Activated gamma-delta T cell treated with anti-CD3 and anti-CD28 coated beads, Interleukin-2, amount 50 U/mL, for 16 hours (primary cell): Measurements from ENCODE around the gene KRT16.
"Not testable (repeated sequence)": the region's sequence is repeated elsewhere in the genome, so short reads cannot be mapped to it uniquely, and the experiment has no call there.

Experiments used
- DNase-seq: peaks from one replicate; pipeline ENCODE4 v3.0.0-alpha.2; 2020; ENCODE audit warnings: low read depth

KRT16 gene

DNA sequence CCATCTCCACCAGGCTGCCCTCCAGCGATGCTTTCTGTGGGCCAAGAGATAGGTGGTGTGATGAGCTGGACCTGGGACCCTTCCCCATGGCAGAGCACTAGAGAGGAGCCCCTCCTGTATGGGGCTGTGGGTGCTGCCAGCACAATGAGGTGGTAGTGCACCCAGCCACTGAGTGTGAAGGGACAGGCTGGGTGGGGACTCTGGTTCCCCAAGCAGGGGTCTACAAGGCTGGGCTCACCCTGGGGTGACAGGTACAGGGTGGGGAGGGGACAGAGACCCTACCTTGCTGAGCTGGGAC is 15.5 kb upstream of the KRT16 start:
- not testable (repeated sequence) for DNase-seq

GRCh38 chr17:41627316-41628072 is 14.9 kb upstream of the KRT16 start:
- no peak for DNase-seq

DNA sequence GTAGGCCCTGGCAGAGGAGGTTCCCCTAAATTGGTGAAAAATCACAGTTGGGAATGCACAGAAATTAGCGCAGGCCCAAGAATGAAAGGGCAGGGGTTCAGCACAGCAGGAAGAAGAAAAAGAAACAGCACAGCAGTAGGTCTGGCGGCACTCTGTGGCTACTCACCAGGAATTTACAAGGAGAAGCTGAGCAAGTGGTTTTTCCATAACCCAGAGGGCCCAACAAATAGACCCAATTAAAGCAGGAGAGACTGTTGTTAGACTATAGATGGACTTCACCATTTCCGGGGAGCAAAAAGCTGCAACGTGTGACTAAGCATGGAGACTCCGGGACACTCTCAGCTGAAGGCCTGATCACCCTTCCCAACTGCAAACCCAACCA is 14.3 kb upstream of the KRT16 start:
- not testable (repeated sequence) for DNase-seq

DNA sequence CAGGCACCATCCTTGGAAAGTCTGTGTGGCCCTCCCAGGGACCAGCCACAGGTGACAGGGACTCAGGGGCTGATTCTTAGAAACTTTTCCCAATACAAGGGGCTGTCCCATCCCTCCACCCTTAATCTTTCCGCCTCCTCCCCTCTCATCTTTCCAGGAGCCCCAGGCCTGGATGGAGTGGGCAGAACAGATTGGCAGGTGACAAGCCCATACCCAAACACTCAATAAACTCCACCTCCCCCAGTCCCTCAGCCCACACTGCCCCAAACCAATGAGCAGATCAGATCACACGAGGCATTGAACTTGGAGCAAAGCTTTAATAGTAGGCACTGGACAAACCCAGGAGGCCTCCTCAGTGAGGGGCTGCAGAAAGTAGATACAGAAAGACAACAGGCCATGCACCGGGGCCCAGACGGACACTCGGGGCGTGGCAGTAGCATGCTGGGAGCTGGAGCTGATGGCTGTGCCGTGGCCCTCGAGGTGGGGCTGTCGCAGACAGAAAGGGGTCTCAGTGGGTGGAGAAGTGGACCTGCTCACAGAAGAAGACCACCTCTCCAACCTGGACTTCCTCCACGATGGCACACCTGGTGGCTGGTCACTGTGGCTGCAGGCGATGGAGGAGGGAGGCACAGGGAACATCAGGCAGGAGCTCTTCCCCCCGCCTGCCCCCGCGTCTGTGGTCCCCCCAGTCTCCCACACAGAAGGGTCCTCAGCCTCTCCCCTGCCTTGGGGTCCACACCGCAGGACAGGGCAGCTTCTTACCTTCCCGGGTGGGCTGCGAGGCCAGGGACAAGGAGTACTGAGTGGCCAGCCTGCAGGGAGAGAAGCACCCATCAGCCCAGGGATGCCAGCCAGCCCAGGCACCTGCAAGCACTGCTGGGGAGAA is 13.7 kb upstream of the KRT16 start:
- not testable (repeated sequence) for DNase-seq

DNA sequence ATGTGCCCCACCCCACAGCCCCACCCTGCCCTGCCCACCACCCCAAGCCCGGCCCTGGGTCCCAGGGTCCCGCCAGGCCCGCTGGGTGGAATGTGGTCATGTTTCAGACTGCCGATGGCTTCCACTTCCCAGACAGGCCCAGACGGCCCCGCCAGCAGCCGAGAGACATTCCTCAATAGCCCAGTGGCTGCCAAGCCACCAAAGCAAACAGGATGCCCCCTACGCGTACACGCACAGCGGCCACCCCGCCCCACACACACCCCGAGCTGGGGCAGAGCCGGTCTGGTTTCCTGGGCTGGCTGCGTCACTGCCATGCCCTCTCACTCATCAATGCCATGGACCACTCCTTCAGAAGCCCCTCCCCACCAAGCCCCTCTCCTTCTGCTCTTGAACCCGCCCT is 13.0 kb upstream of the KRT16 start:
- no peak for DNase-seq

GRCh38 chr17:41624208-41625101 is 11.9 kb upstream of the KRT16 start, which contains the start of gene KRT17:
Gene KRT17, minus strand, starts transcription at chr17:41624575. Its CDS starts 66 bp downstream, at chr17:41624509.
- no peak for DNase-seq

DNA sequence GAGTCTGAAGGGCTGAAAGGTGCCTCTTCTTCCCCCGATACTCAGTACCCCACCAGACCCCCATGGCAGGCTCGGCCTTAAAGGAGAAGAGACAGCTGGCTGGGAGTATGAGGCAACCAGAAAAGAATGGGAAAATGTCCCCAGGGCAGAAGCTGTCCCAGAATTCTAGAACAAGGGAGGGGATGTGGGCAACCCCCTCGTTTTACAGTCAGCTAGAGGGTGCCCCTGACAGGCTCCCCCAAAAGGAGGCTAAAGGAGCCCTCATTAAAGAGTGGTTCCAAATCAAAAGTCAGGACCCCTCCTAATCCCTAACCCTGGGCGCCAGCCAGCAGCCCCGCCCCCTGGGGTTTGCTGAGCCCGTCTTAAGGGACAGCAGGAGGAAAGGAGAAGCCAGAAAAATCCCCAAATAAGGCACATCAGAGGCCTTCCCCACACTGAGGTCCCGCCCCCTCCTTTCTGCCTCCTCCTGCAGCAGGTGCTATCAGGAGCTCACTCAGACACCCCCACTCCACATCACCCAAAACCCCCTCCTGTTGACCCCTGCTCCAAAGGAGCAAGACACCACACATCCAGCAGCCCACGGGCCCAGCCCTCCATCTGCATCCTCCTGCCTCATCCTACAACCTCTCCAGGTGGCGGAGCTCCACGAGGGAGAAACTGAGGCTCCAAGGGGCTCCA is 10.8 kb upstream of the KRT16 start:
- DNase-seq: not testable (repeated sequence)

GRCh38 chr17:41622340-41623183 is 10.0 kb upstream of the KRT16 start:
- not testable (repeated sequence) for DNase-seq

DNA sequence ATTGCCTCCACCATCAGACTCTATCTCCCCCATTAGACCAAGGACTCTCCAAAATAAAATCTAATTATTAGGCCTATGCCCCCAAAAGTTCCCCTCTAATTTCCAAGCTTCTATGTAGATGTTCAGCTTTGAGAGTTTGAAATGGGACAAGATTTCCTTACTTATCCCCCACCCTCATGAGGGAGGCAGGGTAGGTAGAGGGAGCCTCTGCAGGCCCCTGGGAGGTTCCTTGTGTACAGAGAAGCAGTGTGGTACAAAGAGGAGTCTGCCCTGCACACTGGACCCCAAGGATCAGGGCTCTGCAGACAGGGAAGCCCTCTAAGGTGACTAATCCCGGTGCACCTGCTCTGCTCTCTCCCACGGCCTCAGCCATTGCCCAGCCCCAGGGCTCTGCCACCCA is 9.3 kb upstream of the KRT16 start:
- DNase-seq: no peak

- DNase-seq: not testable (repeated sequence)
These were observed 8.9 kb upstream of the KRT16 start for GRCh38 chr17:41621435-41621817.

GRCh38 chr17:41620583-41621434 is 8.2 kb upstream of the KRT16 start:
- no peak for DNase-seq

GRCh38 chr17:41619927-41620582 is 7.5 kb upstream of the KRT16 start:
- not testable (repeated sequence) for DNase-seq

DNA sequence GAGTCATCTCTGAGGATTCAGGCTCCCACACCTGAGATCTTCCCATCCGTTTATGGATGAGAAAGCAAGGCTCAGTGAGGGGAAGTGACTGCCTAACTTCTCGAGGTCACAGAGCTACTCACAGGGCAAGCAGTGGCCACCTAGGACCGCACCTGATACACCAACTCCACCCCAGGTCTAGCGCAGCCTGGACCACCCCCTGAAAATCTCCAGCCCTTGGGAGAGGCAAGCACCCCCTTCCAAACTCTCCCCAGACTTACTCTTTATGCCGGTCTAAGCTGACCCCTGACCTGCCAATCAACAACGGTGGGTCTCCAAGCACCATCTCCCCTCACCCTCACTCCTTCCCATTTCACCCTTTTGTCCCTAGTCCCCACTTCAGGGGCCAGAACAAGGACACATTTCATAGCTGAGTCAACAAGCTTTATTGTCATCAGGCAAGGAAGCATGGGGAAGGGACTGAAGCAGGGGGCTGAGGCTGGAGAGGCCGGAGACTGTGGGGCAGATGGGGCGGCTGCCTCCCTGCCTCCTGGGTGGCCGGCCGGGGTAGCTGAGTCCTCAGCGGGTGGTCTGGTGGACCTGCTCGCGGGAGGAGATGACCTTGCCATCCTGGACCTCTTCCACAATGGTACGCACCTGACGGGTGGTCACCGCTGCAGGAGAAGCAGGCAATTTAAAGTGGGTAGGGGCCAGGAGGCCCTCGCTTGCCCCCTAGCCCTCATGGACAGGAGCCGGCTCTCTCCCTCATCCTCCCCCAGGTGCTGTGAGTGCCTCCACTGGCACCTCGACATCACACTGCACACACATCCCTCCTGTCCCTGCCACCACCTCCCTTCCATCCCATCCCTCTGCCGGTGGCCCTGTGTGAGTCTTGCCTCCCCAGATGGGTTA is 6.7 kb upstream of the KRT16 start:
- no peak for DNase-seq

DNA sequence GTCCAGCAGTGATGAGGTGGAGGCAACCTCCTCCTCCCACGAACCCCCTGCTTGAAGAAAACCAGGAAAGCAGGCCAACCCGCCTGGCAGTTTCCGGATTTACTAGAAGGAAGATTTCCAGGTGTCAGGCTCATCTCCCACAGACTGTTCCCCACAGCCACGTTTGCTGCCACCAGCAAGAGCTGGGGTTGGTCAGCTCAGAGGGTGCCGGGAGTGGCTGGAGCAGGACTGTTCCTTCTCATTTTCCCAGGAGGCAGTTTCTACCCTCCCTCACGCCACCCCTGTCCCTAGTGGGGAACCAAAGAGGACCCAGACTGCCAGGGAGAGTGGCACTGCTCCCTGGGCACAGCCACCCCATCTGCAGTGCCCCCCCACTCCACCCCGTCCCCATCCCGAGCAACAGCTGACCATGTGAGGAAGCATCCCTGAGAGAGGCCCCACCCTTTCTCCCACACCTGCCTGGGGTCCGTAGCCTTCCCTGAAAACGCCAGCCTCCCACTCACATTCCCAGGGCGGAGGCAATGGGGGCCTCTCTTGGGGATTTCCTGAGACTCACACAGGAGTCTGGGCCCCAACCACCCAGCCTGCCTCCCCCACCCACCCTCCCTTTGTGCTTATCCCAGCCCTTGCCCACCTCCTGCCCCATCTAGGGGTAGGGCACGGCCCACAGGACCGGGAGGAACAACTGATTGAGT is 5.9 kb upstream of the KRT16 start:
- no peak for DNase-seq

DNA sequence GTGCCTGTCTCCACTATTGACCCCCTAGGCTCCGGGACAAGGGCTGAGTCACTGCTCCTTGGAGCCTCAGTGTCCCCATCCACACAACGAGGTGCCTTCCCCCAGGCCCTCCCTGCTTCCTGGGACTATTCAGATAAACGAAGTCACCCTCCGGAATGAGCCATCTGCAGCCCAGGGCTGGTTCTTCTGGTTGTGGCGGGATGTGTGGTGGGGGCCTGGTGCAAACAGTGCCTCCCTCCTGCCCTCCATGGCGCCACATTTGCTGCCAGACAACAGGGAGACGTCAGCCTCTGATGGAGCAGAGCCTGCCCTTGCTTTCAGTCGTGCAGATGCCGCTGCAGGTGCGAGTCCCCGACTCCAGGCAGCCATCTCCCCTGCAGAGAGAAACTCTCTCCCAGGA is 5.1 kb upstream of the KRT16 start:
- DNase-seq: no peak

DNA sequence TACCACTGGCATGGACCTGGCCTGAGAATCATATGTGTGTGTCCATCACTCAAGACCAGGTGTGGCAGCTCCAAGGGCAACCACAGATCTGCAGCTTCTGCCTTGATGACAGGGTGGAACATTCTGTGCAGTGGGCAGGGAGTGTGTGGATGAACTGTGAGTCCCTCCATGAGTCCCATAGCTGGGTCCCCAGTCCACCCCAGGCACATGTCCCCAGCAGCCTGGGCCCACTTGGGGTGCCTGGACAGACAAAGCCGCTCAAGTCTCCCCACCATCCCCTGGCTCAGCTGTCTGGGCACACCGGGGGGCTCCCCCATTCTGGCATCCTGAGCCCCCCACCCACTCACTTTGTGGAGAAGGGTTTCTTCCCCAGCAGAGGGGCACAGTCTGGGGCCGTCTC is 4.6 kb upstream of the KRT16 start:
- no peak for DNase-seq

- DNase-seq: not testable (repeated sequence)
These were observed 3.9 kb upstream of the KRT16 start for GRCh38 chr17:41616486-41616885.

DNA sequence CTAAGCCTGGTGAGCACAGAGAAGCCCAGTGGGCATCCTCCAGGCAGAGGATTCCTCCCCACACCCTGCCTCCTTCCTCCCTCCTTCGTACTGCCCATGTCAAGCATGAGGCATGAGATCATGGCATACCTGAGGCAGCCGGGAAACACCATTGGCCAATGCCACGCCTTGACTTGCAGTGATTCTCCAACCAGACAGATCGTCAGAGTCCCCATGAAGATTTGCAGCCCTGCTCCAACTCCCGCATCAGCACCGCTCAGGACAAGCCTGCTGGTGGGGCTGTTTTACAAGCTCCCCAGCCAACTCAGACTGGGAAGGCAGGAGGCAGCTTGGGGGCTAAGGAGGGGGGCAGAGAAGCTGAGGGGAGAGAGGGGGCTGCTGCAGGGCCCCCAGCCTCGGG is 2.9 kb upstream of the KRT16 start:
- no peak for DNase-seq
